NB4 (cell line): Measurements from ENCODE around the gene CHRNA5.

Experiments
- POLR2A ChIP-seq: IDR thresholded peaks from 2 replicates; pipeline ENCODE4 v1.6.1; 2011; ENCODE audit warnings: mild to moderate bottlenecking; ENCODE audit not compliant: insufficient read length; ENCODE audit errors: extremely low read depth
- TF ChIP-seq, protein P1 (sequence below): IDR thresholded peaks from one replicate; pipeline ENCODE4 v1.5.1; 2012; ENCODE audit warnings: low read depth, low read length
- TF ChIP-seq, protein P2 (sequence below): IDR thresholded peaks from 2 replicates; pipeline ENCODE4 v1.6.1; 2011; ENCODE audit warnings: low read depth, low read length

GRCh38 chr15:78550194-78550593 is 15.1 kb upstream of the CHRNA5 start:
- TF ChIP-seq, protein P1, sequence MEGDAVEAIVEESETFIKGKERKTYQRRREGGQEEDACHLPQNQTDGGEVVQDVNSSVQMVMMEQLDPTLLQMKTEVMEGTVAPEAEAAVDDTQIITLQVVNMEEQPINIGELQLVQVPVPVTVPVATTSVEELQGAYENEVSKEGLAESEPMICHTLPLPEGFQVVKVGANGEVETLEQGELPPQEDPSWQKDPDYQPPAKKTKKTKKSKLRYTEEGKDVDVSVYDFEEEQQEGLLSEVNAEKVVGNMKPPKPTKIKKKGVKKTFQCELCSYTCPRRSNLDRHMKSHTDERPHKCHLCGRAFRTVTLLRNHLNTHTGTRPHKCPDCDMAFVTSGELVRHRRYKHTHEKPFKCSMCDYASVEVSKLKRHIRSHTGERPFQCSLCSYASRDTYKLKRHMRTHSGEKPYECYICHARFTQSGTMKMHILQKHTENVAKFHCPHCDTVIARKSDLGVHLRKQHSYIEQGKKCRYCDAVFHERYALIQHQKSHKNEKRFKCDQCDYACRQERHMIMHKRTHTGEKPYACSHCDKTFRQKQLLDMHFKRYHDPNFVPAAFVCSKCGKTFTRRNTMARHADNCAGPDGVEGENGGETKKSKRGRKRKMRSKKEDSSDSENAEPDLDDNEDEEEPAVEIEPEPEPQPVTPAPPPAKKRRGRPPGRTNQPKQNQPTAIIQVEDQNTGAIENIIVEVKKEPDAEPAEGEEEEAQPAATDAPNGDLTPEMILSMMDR = no peak
- no peak for TF ChIP-seq POLR2A
- TF ChIP-seq, protein P2, sequence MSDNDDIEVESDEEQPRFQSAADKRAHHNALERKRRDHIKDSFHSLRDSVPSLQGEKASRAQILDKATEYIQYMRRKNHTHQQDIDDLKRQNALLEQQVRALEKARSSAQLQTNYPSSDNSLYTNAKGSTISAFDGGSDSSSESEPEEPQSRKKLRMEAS = no peak
